MV-4-11 (cell line): ENCODE data around the gene DOCK7.
"Not testable (repeated sequence)": the region's sequence is repeated elsewhere in the genome, so short reads cannot be mapped to it uniquely, and the experiment has no call there.

Experiments
- DNase-seq: peaks from one replicate; lab custom pipeline; 2025; lab: John Stamatoyannopoulos, UW

DOCK7 gene

GRCh38 chr1:62691062-62691844, 3.1 kb upstream of the DOCK7 start:
- DNase-seq = no peak

DNA sequence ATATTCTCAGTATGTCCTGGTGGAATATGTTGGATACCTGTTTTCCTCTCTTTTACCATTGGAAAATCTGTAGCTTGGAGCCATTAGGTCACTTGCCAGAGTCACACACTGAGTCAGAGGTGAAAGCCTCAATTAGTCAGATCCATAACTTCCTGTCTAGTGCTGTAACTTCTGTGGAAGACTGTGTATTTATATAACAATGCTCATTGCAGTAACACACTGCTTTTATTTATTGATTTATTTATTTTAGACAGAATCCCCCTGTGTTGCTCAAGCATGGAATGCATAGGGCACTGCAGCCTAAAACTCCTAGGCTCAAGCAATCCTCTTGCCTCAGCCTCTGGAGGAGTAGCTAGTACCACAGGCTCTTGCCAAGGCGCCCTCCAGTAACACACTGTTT, 1.3 kb upstream of the DOCK7 start:
- peak; percentile 6 for DNase-seq

- no peak for DNase-seq
These were observed 500 bp upstream of the DOCK7 start for GRCh38 chr1:62688687-62689085.

- DNase-seq = no peak
These were observed 724 bp downstream of the DOCK7 start for GRCh38 chr1:62687421-62687902.

GRCh38 chr1:62686822-62687221, 1.4 kb downstream of the DOCK7 start:
- DNase-seq = no peak

DNA sequence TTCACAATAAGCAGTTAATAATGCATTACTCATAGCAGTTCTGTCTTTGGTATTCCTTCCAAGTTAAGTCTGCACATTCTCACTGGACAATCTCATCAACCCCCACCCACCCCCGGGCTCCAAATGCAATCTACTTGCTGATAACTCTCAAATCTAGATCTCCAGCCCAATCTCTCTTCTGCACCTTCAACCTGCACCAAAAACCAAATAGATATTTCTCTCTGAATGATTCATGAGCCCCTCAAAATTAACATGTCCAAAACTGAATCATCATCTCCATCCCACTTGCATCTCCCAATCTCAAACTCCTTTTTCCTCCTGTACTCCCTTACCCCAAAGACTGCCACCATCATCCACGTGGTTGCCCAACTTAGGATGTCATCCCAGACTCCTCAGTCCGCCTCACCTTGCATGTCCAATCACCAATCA, 2.7 kb downstream of the DOCK7 start:
- no peak for DNase-seq

GRCh38 chr1:62682531-62682930, 5.7 kb downstream of the DOCK7 start:
- DNase-seq = no peak

- DNase-seq = not testable (repeated sequence)
These were observed 7.2 kb downstream of the DOCK7 start for GRCh38 chr1:62680992-62681391.

GRCh38 chr1:62677822-62678221, 10.4 kb downstream of the DOCK7 start:
- not testable (repeated sequence) for DNase-seq

DNA sequence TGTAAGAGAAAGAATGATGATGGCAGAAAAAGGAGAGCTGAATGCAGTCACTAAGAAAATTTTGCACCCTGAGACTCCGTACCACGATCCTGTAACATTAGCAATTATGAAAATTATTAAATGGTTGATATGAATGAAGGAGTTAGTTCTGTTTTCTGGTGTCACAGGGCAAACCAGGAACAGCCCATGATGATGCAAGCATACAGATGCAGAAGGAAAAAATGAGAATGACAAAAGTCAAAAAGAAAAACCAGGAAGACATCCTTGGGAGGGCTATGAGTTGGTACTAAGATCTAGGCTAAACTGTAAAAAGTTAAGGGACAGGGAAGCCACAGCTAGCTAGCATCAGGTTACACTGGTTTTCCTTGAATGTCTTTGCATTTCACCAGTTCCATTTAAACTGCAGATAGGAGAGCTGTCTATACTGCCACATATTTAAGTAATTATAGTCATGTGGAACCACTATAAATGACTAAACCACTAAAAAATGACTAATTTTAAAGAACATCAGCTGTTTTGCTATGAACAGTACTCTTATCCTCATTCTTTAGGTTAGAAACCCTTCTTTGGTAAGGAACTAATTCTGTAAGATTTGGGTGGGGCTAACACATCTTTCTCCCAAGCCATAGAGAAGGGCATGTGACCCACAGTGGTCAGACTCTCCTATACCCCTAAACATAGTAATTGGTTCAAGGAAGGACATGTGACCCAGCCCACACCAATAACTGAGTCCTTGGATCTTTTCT, 11.4 kb downstream of the DOCK7 start:
- DNase-seq = peak; percentile 39

- DNase-seq = no peak
These were observed 14.6 kb downstream of the DOCK7 start for GRCh38 chr1:62673629-62674028.

DNA sequence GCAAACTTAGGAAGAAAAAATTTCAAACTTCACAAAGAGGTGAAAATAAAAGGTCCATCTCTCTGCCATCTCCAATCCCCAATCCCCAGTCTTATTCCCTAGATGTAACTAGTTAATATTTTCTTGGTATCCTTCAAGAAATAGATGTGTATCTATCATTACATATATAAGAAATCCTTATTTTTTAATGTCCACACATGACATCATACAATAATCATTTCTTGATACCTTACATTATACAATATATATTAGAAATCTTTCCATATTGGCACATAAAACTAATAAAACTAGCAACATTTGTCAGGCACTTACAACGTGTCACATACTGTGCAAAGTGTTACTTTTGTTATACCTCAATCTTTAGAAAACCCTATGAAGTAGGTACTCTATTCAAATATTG, 16.2 kb downstream of the DOCK7 start:
- no peak for DNase-seq

- no peak for DNase-seq
These were observed 33.4 kb downstream of the DOCK7 start for GRCh38 chr1:62654744-62655143.

- no peak for DNase-seq
These were observed 35.8 kb downstream of the DOCK7 start for GRCh38 chr1:62652387-62652786.

GRCh38 chr1:62643283-62643682, 44.9 kb downstream of the DOCK7 start:
- no peak for DNase-seq

DNA sequence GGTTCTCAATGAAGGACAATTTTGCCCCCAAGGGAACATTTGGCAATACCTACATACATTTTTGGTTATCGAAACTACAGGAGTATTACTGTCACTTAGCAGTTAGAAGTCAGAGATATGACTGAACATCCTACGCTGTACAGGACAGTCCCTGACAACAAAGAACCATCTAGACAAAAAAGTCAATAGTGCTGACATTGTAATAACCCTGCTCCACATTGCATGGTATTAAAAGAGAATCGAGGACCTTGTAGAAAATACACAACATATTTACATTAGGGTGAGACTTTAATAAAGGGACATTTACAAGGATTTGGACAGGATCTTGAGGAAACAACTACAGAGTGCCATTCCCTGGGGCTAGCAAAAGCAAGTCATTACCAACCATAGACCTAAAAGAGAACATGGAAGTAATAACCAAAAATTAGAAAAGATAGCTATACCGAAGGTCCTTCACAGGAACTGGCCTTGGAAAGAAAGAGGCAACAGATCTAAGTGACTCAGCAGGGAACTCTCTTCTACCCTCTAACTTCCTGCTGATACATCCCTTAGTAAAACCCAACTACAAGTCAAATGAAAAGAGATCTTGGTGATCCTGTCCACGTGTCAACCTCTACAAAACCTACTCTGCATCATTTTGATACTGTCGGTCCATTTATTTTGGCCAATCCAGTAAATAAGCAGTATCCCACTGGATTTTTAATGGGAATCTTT, 50.6 kb downstream of the DOCK7 start:
- DNase-seq = peak; percentile 13

- DNase-seq = peak; percentile 18
These were observed 59.7 kb downstream of the DOCK7 start for GRCh38 chr1:62628506-62628905.

DNA sequence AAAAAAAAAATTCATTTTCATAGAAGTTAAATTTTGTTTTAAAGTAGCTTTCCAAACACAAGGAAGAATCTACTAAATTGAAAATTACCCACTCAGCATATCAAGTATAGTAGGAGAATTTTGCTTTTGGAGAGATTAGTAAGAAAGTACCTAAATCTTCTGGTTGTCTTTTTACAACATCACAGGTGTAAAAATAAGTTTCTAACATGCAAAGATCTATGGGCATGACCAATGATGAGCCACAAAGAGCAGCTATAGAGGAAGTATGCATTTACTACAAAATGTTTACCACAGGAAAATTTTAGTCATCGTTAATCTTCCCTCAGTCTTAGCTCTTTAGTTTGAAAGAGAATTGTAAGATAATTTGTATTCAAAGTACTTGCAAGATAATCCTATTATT, 62.8 kb downstream of the DOCK7 start:
- DNase-seq = peak; percentile 78

DNA sequence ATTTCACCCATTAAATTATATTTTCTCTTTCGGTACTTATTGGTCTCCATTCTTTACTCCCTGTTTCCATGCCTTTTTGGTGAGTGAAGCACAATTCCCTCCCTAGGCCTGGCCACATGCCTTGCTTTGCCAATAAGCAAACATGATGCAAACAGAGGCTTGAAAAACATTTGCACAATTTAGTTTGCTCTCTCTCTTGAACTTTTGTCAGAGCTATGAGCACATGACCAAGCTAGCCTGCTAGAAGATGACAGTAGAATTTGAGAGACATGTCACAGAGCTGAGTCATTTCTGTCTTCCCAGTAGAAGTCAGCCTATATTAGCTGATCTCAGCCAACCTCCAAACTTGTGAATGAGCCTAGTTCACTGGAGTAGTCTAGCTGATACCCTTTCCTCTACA, 66.3 kb downstream of the DOCK7 start:
- DNase-seq = peak; percentile 84

GRCh38 chr1:62613890-62614289, 74.3 kb downstream of the DOCK7 start:
- DNase-seq = no peak

- peak; percentile 7 for DNase-seq
These were observed 74.9 kb downstream of the DOCK7 start for GRCh38 chr1:62613325-62613727.

DNA sequence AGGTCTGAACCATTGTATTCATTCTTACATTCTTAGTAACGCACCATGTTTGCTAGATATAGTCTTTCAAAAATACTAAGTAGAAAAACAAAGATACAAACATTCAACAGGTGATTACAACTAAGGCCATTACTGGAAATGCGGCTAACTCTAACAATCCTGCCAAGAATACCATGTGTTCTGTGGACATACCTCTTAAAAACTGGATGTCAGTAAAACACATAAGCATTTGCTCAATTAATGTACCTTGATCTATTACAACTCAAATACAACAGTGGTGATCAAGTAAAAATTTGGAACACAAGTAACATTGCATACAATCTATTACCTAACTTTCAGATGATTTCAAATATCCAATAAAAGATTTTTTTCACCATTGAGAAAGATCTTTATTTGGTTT, 75.4 kb downstream of the DOCK7 start:
- no peak for DNase-seq

DNA sequence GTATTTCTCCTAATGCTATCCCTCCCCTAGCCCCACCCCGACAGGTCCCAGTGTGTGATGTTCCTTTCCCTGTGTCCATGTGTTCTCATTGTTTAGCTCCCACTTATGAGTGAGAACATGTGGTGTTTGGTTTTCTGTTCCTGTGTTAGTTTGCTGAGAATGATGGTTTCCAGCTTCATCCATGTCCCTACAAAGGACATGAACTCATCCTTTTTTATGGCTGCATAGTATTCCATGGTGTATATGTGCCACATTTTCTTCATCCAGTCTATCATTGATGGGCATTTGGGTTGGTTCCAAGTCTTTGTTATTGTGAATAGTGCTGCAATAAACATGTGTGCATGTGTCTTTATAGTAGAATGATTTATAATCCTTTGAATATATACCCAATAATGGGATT, 77.6 kb downstream of the DOCK7 start:
- not testable (repeated sequence) for DNase-seq
